ENCODE measurements around the gene GFRA4.

GFRA4 gene

GRCh38 chr20:3693376-3693775 lies 30.2 kb upstream of the GFRA4 start:
- DNase-seq (ENCODE audit: extremely low read depth, low read depth) = no peak
- H3K4me3 ChIP-seq (replicated peaks; ENCODE audit: low read depth, low read length) = no peak overlapping the region
- TF ChIP-seq CTCF (IDR thresholded peaks at IDR 0.05; ENCODE audit: low read depth, low read length, missing control alignments) = no peak

- no peak for DNase-seq (ENCODE audit: extremely low read depth, low read depth)
- no peak for TF ChIP-seq CTCF (IDR thresholded peaks at IDR 0.05; ENCODE audit: low read depth, low read length, missing control alignments)
- H3K4me3 ChIP-seq (replicated peaks; ENCODE audit: low read depth, low read length) = no peak overlapping the region
Observed at GRCh38 chr20:3692706-3693294, 29.6 kb upstream of the GFRA4 start.

GRCh38 chr20:3691897-3692296 lies 28.7 kb upstream of the GFRA4 start:
- DNase-seq (ENCODE audit: extremely low read depth, low read depth) = no peak
- no peak overlapping the region for H3K4me3 ChIP-seq (replicated peaks; ENCODE audit: low read depth, low read length)
- no peak for TF ChIP-seq CTCF (IDR thresholded peaks at IDR 0.05; ENCODE audit: low read depth, low read length, missing control alignments)

GRCh38 chr20:3691306-3691705 lies 28.1 kb upstream of the GFRA4 start:
- TF ChIP-seq CTCF (IDR thresholded peaks at IDR 0.05; ENCODE audit: low read depth, low read length, missing control alignments) = no peak
- H3K4me3 ChIP-seq (replicated peaks; ENCODE audit: low read depth, low read length) = no peak overlapping the region
- DNase-seq (ENCODE audit: extremely low read depth, low read depth) = no peak

- no peak for TF ChIP-seq CTCF (IDR thresholded peaks at IDR 0.05; ENCODE audit: low read depth, low read length, missing control alignments)
- no peak for DNase-seq (ENCODE audit: extremely low read depth, low read depth)
- H3K4me3 ChIP-seq (replicated peaks; ENCODE audit: low read depth, low read length) = no peak overlapping the region
Observed at GRCh38 chr20:3690413-3690812, 27.2 kb upstream of the GFRA4 start.

- no peak for DNase-seq (ENCODE audit: extremely low read depth, low read depth)
- H3K4me3 ChIP-seq (replicated peaks; ENCODE audit: low read depth, low read length) = no peak overlapping the region
- TF ChIP-seq CTCF (IDR thresholded peaks at IDR 0.05; ENCODE audit: low read depth, low read length, missing control alignments) = no peak
Observed at GRCh38 chr20:3689978-3690377, 26.8 kb upstream of the GFRA4 start.

GRCh38 chr20:3687655-3688054 lies 24.5 kb upstream of the GFRA4 start:
- no peak overlapping the region for H3K4me3 ChIP-seq (replicated peaks; ENCODE audit: low read depth, low read length)
- TF ChIP-seq CTCF (IDR thresholded peaks at IDR 0.05; ENCODE audit: low read depth, low read length, missing control alignments) = no peak
- DNase-seq (ENCODE audit: extremely low read depth, low read depth) = no peak
